Astrocyte (in vitro differentiated cells and primary cell): ENCODE measurements around the gene SMIM7. TPM values are rescaled to one million over a fixed set of nuclear protein-coding genes. Genes with fewer than 3 reads are reported as not detected.

Experiments
- DNase-seq: peaks from one replicate; pipeline ENCODE4 v3.0.0-alpha.2; 2010; ENCODE audit warnings: low read depth
- FAIRE-seq: peaks from 2 replicates; lab custom pipeline; 2011; peaks lifted over from hg19 to GRCh38; lab: Jason Lieb, UNC
- H2AFZ ChIP-seq: 2 replicates; pipeline ENCODE4 v1.6.0; 2012; ENCODE audit warnings: low read depth, low read length, inconsistent platforms
- H3K27ac ChIP-seq: 2 replicates; pipeline ENCODE4 v1.5.1; 2011; ENCODE audit warnings: low read depth, low read length, inconsistent platforms
- H3K27me3 ChIP-seq: 2 replicates; pipeline ENCODE4 v1.6.0; 2011; ENCODE audit warnings: low read length, inconsistent platforms; ENCODE audit not compliant: insufficient read depth
- H3K36me3 ChIP-seq: 2 replicates; pipeline ENCODE4 v1.5.1; 2011; ENCODE audit warnings: low read length, inconsistent platforms; ENCODE audit not compliant: insufficient read depth
- H3K4me1 ChIP-seq: 2 replicates; pipeline ENCODE4 v1.5.1; 2011; ENCODE audit warnings: low read length, inconsistent platforms; ENCODE audit not compliant: insufficient read depth
- H3K4me2 ChIP-seq: 2 replicates; pipeline ENCODE4 v1.6.0; 2012; ENCODE audit warnings: low read length, inconsistent platforms
- H3K4me3 ChIP-seq: 2 replicates; pipeline ENCODE4 v1.5.1; 2011; ENCODE audit warnings: low read depth, mild to moderate bottlenecking, low read length, inconsistent platforms; ENCODE audit not compliant: insufficient read depth
- H3K79me2 ChIP-seq: 2 replicates; pipeline ENCODE4 v1.6.0; 2012; ENCODE audit warnings: mild to moderate bottlenecking, low read length, inconsistent platforms; ENCODE audit not compliant: insufficient read depth
- H3K9ac ChIP-seq: 2 replicates; pipeline ENCODE4 v1.6.0; 2012; ENCODE audit warnings: mild to moderate bottlenecking, low read length, inconsistent platforms
- H3K9me3 ChIP-seq: 2 replicates; pipeline ENCODE4 v1.5.1; 2012; ENCODE audit warnings: low read depth, mild to moderate bottlenecking, low read length, inconsistent platforms; ENCODE audit not compliant: insufficient read depth
- H4K20me1 ChIP-seq: 2 replicates; pipeline ENCODE4 v1.6.0; 2012; ENCODE audit warnings: low read length, inconsistent platforms; ENCODE audit not compliant: insufficient read depth
- H3K27ac Mint-ChIP-seq: one replicate; pipeline ENCODE4 v1.8.0; 2021; ENCODE audit warnings: mild to moderate bottlenecking, mixed read lengths; ENCODE audit not compliant: unreplicated experiment
- H3K27me3 Mint-ChIP-seq: one replicate; pipeline ENCODE4 v1.8.0; 2021; ENCODE audit warnings: low read depth, mixed read lengths; ENCODE audit not compliant: unreplicated experiment
- H3K36me3 Mint-ChIP-seq: one replicate; pipeline ENCODE4 v1.8.0; 2021; ENCODE audit warnings: low read depth, mixed read lengths; ENCODE audit not compliant: unreplicated experiment
- H3K4me1 Mint-ChIP-seq: one replicate; pipeline ENCODE4 v1.8.0; 2021; ENCODE audit warnings: low read depth, mixed read lengths; ENCODE audit not compliant: unreplicated experiment
- H3K4me3 Mint-ChIP-seq: one replicate; pipeline ENCODE4 v1.8.0; 2021; ENCODE audit warnings: mild to moderate bottlenecking, moderate library complexity, mixed read lengths; ENCODE audit not compliant: unreplicated experiment
- H3K9me3 Mint-ChIP-seq: one replicate; pipeline ENCODE4 v1.8.0; 2021; ENCODE audit warnings: mild to moderate bottlenecking, mixed read lengths; ENCODE audit not compliant: unreplicated experiment
- EZH2 ChIP-seq: IDR thresholded peaks from 2 replicates; pipeline ENCODE4 v1.6.1; 2012; ENCODE audit warnings: mild to moderate bottlenecking, low read length, inconsistent platforms; ENCODE audit not compliant: insufficient read depth
- total RNA-seq: library from RNA; stranded (reverse); gene quantifications from 2 replicates; pipeline ENCODE4 v1.2.1, GENCODE V29; 2021
- TF ChIP-seq, protein P1 (sequence below): IDR thresholded peaks from 2 replicates; pipeline ENCODE4 v1.5.1; 2011; ENCODE audit warnings: low read depth, mild to moderate bottlenecking, inconsistent platforms, low read length, moderate library complexity; ENCODE audit not compliant: insufficient read depth

Gene SMIM7
- total RNA-seq, 1 donor from 2014 or later = 45.3 TPM

DNA sequence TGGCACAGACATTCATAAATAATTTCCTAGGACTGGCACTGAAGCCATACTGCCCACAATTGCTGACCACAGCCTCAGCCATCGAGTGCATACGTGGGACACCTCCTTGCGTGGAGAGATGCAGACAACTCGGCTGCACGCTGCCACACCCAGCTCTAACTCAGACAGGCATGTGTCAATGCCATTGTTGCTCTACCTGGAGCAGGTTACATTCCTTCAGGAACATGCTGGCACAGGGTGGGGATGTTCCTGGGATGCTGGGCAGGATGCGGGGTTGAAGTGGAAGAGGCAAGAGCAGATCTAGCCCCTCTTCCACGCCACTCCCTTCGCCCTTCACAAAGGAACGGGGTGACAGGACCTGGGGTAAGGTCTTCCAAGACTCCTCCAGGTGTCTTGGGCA is 63.5 kb downstream of the SMIM7 start:
- Histone ChIP-seq H3K4me3 (no peak overlapping the region), H3K36me3 (no peaks in the 10 kb centered on the region), H2AFZ (no peak overlapping the region), H3K9me3 (no peaks in the 10 kb centered on the region), H3K79me2 (peaks cover 100% of the 10 kb centered on the region), H3K9ac (no peak overlapping the region), H3K4me2 (no peak overlapping the region), H3K27me3 (no peaks in the 10 kb centered on the region), H4K20me1 (peaks cover 100% of the 10 kb centered on the region), H3K4me1 (peaks cover 7% of the 10 kb centered on the region), H3K27ac (no peak overlapping the region)
- no peak for TF ChIP-seq EZH2
- TF ChIP-seq, protein P1, sequence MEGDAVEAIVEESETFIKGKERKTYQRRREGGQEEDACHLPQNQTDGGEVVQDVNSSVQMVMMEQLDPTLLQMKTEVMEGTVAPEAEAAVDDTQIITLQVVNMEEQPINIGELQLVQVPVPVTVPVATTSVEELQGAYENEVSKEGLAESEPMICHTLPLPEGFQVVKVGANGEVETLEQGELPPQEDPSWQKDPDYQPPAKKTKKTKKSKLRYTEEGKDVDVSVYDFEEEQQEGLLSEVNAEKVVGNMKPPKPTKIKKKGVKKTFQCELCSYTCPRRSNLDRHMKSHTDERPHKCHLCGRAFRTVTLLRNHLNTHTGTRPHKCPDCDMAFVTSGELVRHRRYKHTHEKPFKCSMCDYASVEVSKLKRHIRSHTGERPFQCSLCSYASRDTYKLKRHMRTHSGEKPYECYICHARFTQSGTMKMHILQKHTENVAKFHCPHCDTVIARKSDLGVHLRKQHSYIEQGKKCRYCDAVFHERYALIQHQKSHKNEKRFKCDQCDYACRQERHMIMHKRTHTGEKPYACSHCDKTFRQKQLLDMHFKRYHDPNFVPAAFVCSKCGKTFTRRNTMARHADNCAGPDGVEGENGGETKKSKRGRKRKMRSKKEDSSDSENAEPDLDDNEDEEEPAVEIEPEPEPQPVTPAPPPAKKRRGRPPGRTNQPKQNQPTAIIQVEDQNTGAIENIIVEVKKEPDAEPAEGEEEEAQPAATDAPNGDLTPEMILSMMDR = no peak
- Mint-ChIP-seq H3K36me3 (peaks cover 13% of the 10 kb centered on the region), H3K4me3 (no peak overlapping the region), H3K27me3 (no peaks in the 10 kb centered on the region), H3K4me1 (peaks cover 35% of the 10 kb centered on the region), H3K27ac (no peak overlapping the region), H3K9me3 (no peaks in the 10 kb centered on the region)
- FAIRE-seq = no peak
- no peak for DNase-seq

Other genes with a start within 250 kb of the SMIM7 start
- gene EPS15L1, start 188.2 kb downstream of the SMIM7 start, total RNA-seq = 35.1 and 36.8 TPM in 2 replicates
- gene CALR3, start 164.0 kb downstream of the SMIM7 start, total RNA-seq = not detected in 2 replicates
- 4.4 and 5.0 TPM in 2 replicates for gene C19orf44, start 163.8 kb downstream of the SMIM7 start, total RNA-seq
- 41.5 and 45.3 TPM in 2 replicates for gene CHERP, start 117.7 kb downstream of the SMIM7 start, total RNA-seq
- 63.1 and 66.2 TPM in 2 replicates for gene SLC35E1, start 87.7 kb downstream of the SMIM7 start, total RNA-seq
- 11.8 and 15.0 TPM in 2 replicates for gene MED26, start 31.9 kb downstream of the SMIM7 start, total RNA-seq
- 1.9 and 2.2 TPM in 2 replicates for gene TMEM38A, start 995 bp upstream of the SMIM7 start, total RNA-seq
- not detected in 2 replicates for gene NWD1, start 59.7 kb upstream of the SMIM7 start, total RNA-seq
- 79.8 and 86.1 TPM in 2 replicates for gene SIN3B, start 169.3 kb upstream of the SMIM7 start, total RNA-seq
- gene F2RL3, start 228.9 kb upstream of the SMIM7 start, total RNA-seq = not detected in 2 replicates